HepG2 (cell line): Measurements from ENCODE around the gene CPAMD8. TPM values are rescaled to one million over a fixed set of nuclear protein-coding genes. Genes with fewer than 3 reads are reported as not detected.
A peak's percentile ranks its signal among the peaks of the same experiment; 100 is the strongest.

ENCODE experiments used
- E2F2 ChIP-seq: sonication (generic); formaldehyde crosslinking; IDR thresholded peaks from 2 replicates; pipeline ENCODE4 v1.4.0; 2020; ENCODE audit warnings: missing genetic modification reagents, borderline replicate concordance
- GRHL1 ChIP-seq: sonication (generic); formaldehyde crosslinking; conservative IDR thresholded peaks from 2 replicates; pipeline ENCODE4 v1.8.0; 2022; ENCODE audit warnings: missing genetic modification reagents
- IRF9 ChIP-seq: sonication (generic); formaldehyde crosslinking; IDR thresholded peaks from 2 replicates; pipeline ENCODE4 v1.8.0; 2022; ENCODE audit warnings: missing genetic modification reagents, mild to moderate bottlenecking, borderline replicate concordance
- IRX3 ChIP-seq: sonication (generic); formaldehyde crosslinking; IDR thresholded peaks from 2 replicates; pipeline ENCODE4 v1.8.1; 2023; ENCODE audit warnings: mild to moderate bottlenecking, low read depth, missing genetic modification reagents, borderline replicate concordance
- MEIS2 ChIP-seq: sonication (generic); formaldehyde crosslinking; IDR thresholded peaks from 2 replicates; pipeline ENCODE4 v1.9.0; 2021; ENCODE audit warnings: mild to moderate bottlenecking, missing genetic modification reagents
- NFRKB ChIP-seq: fragments of 450-650 bp; IDR thresholded peaks from 2 replicates; pipeline ENCODE4 v1.6.1; 2017
- REST ChIP-seq, 2 experiments: IDR thresholded peaks; 2 replicates each; pipeline ENCODE4 v1.6.1; 2011 to 2012; ENCODE audit warnings: low read length in 2 of 2, borderline replicate concordance in 1 of 2, low read depth in 1 of 2, mild to moderate bottlenecking in 1 of 2, moderate library complexity in 1 of 2
- ZFP82 ChIP-seq: sonication (generic); formaldehyde crosslinking; IDR thresholded peaks from 2 replicates; pipeline ENCODE4 v1.5.1; 2020; ENCODE audit warnings: mild to moderate bottlenecking, missing genetic modification reagents, borderline replicate concordance
- ZNF225 ChIP-seq: sonication (generic); formaldehyde crosslinking; IDR thresholded peaks from 2 replicates; pipeline ENCODE4 v1.4.0; 2020; ENCODE audit warnings: mild to moderate bottlenecking, missing genetic modification reagents
- ZNF350 ChIP-seq: sonication (generic); formaldehyde crosslinking; IDR thresholded peaks from 2 replicates; pipeline ENCODE4 v1.4.0; 2020; ENCODE audit warnings: mild to moderate bottlenecking, low read depth, missing genetic modification reagents, borderline replicate concordance
- ZNF691 ChIP-seq: sonication (generic); formaldehyde crosslinking; IDR thresholded peaks from 2 replicates; pipeline ENCODE4 v1.4.0; 2020; ENCODE audit warnings: missing genetic modification reagents, low read depth, mild to moderate bottlenecking, borderline replicate concordance
- ZSCAN29 ChIP-seq: sonication (generic); formaldehyde crosslinking; conservative IDR thresholded peaks from 2 replicates; pipeline ENCODE4 v1.4.0; 2020; ENCODE audit warnings: mild to moderate bottlenecking, missing genetic modification reagents
- ZXDC ChIP-seq: sonication (generic); formaldehyde crosslinking; IDR thresholded peaks from 2 replicates; pipeline ENCODE4 v1.5.0; 2020; ENCODE audit warnings: mild to moderate bottlenecking, missing genetic modification reagents
- polyA plus RNA-seq, 8 experiments: library from polyadenylated mRNA; depleted of rRNA in 3 of 8; stranded (reverse) in 7 of 8; unstranded in 1 of 8; fragments of >200 nt; fragmentation: Illumina TruSeq in 4 of 8; extraction: Trizol in 4 of 8; gene quantifications; 2 replicates each; pipeline versions ENCODE4 v1.2.1 to v1.2.3, GENCODE V29; 2011 to 2016; ENCODE audit warnings: low read depth in 4 of 8, missing spikeins in 1 of 8, mixed read lengths in 1 of 8; ENCODE audit not compliant: insufficient read depth in 1 of 8
- total RNA-seq, 5 experiments: library from RNA; depleted of rRNA; stranded (reverse); fragments of >200 nt; fragmentation: Illumina TruSeq; extraction: Trizol; gene quantifications; 2 replicates each; pipeline ENCODE4 v1.2.3, GENCODE V29; 2016; ENCODE audit warnings: low read depth in 1 of 5

CPAMD8 gene
- total and polyA plus RNA-seq, 2 of the 13 experiments (the other 11 are each of a cell fraction or from before 2014, with no cell fraction given), result 0.29 to 0.34 TPM

- no peak for TF ChIP-seq IRX3
- TF ChIP-seq NFRKB, result 0 out of 2 replicates have a peak, but pooled peaks have one; percentile 38
- peak; percentile 87; the same call in 1 of the 2 replicates for TF ChIP-seq ZNF350
- no peak for TF ChIP-seq IRF9 (CRISPR knock-in tag)
- TF ChIP-seq REST (IDR thresholded peaks at IDR 0.05; ENCODE audit: borderline replicate concordance in 1 of 2, low read depth in 1 of 2, low read length in 2 of 2), result no peak
- no peak for TF ChIP-seq GRHL1 (CRISPR knock-in tag)
- TF ChIP-seq ZNF691 (CRISPR knock-in tag), result peak; percentile 30
- no peak; the same call in 1 of the 2 replicates for TF ChIP-seq ZFP82 (CRISPR knock-in tag)
- TF ChIP-seq E2F2, result 0 out of 2 replicates have a peak, but pooled peaks have one; percentile 68
- 0 out of 2 replicates have a peak, but pooled peaks have one; percentile 48 for TF ChIP-seq ZNF225 (CRISPR knock-in tag)
- TF ChIP-seq MEIS2 (CRISPR knock-in tag), result peak; percentile 66; the same call in 1 of the 2 replicates
- TF ChIP-seq ZXDC (CRISPR knock-in tag), result 0 out of 2 replicates have a peak, but pooled peaks have one; percentile 26
- TF ChIP-seq ZSCAN29 (CRISPR knock-in tag), result no peak; the same call in 1 of the 2 replicates
Observed at GRCh38 chr19:17075035-17075863, 48.6 kb upstream of the CPAMD8 start, which contains the start of the genes HAUS8 and MYO9B (continued).
